NCI-H1436 (cell line): ENCODE measurements around the gene PRKCA.
A peak's percentile ranks its signal among the peaks of the same experiment; 100 is the strongest.

Experiments used
- DNase-seq: peaks from one replicate; lab custom pipeline; 2025; lab: John Stamatoyannopoulos, UW

PRKCA gene

GRCh38 chr17:66776999-66777688, 474.7 kb downstream of the PRKCA start:
- no peak for DNase-seq

DNA sequence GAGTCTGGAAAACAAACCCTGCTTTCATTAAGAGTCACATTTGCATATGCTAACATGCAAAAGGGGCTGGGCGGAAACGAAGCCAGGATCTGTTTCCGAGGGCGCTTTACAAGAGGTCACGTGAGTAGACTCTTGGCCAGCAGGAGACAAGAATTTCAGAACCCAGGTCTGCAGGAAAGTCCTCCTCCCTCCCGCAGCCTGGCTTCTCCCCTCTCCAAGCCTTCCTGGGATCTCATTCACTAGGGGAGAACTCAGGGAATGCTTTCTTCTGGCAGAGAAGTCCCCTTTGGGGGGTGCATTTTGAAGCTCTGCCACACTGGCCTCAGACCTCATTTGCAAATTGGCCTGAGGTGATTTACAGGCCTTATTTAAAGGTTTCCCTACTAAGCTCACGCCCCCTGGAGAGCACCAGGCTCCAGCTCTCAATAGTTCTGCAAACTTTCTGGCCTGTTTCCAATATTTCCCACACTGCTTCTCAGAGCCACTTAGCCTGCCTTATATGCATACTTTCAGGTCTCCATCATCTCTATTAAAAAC, 475.3 kb downstream of the PRKCA start:
- peak; percentile 20 for DNase-seq

GRCh38 chr17:66778531-66779236, 476.3 kb downstream of the PRKCA start:
- DNase-seq: no peak

- peak; percentile 43 for DNase-seq
These were observed 476.8 kb downstream of the PRKCA start for GRCh38 chr17:66779237-66779606.

GRCh38 chr17:66781135-66781534, 478.7 kb downstream of the PRKCA start:
- no peak for DNase-seq

DNA sequence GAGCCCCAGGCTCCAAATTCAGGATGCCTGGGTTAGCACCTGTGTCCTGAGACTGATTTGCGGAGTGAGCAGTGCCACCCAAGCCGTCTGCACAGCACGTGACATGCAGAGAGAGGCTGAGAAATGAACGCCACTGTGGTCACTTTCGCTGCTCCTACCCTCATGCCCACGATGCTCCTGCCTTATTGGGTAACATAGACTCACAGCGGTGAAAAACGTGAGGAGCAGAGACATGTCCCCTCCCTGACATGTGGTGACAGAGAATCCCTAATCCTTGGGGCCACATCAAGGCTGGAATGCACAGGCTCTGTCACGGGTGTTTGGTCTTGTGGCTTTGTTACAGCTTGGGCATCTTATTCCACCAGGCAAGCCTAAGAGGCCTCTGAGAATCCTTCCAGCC, 480.4 kb downstream of the PRKCA start:
- DNase-seq: no peak

DNA sequence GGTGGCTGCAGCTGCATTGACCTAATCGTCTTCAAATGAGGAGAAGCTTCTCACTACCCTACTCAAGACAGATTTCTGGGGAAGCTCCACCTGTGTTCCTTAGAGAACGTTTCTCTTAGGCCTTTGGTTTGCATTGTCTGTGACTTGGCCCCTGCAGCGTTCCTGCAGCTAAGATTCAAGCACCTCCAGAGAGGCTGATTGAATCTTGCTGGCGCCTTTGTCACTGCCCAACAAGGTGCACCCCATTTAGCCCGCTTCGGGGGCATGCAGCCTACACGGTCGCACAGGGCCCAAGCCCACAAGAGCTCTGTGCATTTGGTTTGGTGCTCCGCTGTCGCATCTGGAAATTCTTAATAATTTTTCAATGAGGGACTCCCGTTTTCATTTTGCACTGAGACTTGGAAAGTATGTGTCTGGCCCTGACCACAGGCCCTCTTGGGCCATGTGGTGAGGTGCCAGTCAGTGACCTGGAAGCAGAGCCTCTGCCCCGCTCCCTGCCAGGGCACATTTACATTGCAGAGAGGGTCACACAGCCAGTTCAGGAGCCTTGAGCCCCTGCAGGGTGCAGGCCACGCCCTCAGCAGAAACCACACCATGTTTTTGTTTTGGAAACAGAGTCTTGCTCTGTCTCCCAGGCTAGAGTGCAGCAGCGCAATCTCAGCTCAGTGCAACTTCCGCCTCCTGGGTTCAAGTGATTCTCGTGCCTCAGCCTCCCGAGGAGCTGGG, 481.4 kb downstream of the PRKCA start:
- DNase-seq: no peak

DNA sequence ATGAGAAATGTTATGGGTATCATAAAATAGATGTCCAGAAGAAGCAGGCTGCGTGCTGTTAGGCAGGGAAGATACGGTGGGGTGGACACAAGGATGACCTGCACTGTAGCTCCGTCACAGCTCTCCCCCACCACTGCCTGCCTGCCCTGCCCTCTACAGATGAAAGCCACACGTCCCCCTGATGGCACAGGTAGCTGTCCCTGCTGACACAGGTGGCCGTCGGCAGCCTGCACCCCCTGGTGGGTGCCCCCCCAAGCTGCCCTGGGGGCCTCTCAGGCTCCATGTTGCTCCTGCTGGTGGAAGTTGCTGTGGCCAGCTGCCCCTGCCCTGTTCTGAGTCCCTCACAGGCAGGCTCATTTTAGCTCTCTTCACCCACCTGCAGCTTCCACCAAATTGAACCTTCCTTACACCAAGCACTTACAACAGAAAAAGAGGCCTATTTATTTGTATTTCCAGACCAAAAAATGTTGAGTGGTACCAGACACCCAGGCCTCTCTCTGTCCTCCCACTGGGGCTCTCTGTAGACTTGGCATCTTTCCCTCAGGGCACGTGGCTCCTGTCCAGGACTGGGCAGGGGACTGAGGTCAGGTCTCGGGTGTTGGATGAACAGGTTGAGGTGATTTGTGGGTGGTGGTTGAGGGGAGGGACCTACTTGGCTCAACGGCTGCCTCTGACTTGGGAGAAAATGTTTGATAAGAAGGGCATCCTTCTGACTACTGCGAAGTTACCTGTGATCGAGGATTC, 482.4 kb downstream of the PRKCA start:
- DNase-seq: no peak

DNA sequence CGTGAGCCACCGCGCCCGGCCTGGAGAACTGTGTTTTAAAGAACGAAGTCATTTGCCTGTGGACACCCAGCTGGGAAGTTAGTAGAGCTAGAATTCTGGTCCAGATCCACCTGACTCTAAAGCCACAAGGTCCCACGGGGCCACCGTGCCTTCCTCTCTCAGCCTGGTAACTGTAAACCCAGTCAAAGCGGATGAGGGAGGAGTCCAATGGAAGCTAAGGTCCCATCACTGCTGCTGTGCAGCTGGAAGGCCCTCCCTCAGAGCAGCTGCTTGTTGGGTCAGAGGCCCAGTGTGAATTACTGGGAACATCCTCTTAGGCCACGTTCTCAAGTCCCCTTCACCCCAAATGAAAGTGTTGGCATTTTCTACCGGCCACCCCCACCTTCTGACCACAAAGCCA, 483.7 kb downstream of the PRKCA start:
- DNase-seq: no peak

DNA sequence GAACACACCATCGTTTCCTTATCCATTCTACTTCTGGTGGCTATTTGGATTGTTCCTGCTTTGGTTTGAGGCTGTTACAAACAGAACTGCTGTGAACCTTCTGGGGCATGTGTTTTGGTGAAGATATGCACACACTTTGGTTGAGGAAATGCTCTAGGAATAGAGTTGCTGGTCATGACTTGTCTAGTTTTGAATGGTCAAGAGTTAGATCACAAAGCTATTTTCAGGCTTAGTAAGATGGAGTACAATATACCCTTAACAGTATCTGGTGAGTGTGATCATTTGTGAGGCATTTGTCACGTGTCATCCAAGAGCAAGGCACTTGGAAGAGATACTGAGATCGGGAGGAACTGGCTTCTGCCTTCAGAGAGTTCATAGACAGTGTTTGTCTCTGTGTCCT, 485.5 kb downstream of the PRKCA start:
- DNase-seq: no peak

GRCh38 chr17:66789093-66789492, 486.7 kb downstream of the PRKCA start:
- no peak for DNase-seq

DNA sequence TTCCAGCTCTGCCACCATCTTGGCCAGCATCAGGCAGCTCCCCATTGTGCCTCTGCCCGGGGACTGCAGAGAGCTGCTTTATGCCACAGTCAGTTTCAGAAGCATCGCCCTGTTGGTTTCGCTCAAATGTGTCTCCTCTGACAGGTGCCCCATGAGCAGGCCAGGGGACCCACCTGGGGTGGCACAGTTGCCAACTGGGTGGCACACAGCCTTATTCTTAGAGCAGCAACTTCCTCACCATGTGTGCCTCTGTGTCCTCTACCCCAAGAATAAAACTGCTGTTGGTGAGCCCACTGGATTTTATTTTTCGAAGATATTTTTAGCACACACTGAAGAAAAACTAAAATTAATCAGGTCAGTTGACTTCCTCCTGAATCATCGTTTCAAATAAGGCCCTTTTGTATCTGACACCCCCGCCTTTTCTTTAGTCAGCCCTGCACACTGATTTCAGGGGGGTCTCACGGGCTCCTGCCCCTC, 487.6 kb downstream of the PRKCA start:
- no peak for DNase-seq

DNA sequence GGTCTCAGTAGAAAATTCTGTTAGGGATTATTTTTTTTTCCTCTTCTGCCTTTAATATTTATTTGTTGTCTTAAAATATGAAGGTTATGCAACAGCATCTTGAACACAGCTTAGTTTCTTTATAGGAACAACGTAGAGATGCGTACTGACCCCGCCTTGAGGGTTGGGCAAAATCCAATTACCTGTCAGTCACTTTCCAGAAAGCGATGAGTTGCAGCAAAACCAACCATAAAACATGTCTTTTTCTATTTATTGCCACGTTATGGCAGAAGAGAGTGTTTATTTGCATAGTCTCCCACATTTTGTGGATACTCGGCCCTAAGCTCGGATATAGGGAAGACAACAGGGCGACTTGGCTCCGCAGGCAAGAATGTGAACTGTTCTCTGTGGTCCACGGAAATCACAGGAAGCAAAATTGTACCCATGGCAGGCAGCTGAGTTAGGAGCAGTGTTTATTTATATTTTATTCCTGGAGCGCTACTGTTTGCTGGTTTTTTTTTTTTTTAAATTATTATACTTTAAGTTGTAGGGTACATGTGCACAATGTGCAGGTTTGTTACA, 488.2 kb downstream of the PRKCA start:
- DNase-seq: no peak

DNA sequence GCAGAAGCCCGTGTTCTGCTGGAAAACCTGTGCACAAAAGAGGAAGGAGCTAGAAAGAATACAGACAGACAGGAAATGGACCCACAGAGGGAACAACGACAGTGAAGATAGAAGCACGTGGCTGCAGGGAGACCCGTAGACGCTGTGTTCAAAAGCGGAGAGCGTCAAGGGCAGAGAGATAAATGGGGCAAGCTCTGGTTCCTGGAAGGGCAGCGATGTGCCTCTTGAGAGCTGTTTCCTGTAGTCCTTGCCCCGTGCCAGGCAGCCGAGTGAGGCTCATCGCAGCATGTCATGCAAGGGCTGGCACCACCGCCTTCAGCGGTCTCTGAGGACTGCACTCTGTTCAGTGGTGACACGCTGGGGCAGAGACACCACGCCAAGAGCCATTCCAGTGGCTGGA, 488.9 kb downstream of the PRKCA start:
- DNase-seq: no peak

DNA sequence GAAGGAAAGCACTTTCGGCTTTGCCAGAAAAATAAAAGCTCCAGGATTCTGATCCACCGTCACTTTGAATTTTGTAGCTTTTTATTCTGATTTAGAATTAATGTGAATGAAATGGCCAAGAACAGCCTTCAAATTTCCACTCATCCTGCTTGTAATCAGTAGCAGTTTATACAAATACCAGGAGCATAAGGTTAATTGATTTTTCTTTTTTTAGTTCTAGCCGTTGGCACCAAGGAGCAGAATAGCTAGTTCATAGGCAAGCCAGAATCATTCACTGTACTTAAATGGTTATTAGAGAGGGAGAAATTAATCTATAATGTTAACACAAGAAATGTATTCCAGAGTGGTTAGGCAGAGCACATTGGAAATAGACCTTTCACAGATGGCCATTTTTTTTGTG, 491.4 kb downstream of the PRKCA start:
- DNase-seq: no peak

DNA sequence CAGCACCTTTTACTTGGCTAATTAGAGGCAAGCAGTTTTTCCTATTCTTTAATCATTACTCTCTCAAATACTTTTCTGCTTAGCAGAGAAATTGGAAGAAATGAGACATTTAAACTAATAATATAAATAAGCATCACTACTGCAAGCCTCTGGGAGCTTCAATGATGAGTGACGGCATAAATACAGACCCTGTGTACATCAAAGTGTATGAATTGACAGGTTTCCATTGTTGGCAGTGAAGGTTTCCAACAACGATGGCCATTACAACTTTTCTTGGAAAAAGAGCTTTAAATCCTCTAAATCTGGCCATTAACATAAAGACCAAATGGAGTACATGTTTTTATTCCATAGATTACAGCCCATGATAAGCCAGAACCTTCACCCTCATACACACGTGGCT, 493.1 kb downstream of the PRKCA start:
- no peak for DNase-seq

- no peak for DNase-seq
These were observed 497.6 kb downstream of the PRKCA start for GRCh38 chr17:66799849-66800537.

GRCh38 chr17:66803474-66803951, 501.1 kb downstream of the PRKCA start:
- no peak for DNase-seq

- no peak for DNase-seq
These were observed 503.2 kb downstream of the PRKCA start for GRCh38 chr17:66805567-66805966.

DNA sequence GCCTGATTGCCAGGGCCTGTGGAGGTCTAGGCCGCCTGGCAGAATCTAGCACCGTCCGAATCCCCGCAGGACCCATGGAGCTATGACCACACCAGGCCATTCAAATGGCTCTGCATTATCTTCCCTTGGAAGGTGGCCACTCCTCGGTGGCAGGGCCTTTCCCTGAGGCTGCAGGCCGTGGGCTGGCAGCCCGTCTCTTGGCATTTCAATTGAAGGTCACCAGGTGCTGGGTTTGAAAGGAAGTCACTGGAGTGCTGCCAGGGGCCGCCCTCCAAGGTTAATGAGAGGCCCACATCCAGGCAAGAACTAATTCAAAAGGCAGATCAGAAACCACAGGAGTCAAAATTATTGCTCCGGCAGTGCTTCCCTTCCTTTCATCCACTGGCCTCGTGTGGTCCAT, 504.8 kb downstream of the PRKCA start:
- no peak for DNase-seq

DNA sequence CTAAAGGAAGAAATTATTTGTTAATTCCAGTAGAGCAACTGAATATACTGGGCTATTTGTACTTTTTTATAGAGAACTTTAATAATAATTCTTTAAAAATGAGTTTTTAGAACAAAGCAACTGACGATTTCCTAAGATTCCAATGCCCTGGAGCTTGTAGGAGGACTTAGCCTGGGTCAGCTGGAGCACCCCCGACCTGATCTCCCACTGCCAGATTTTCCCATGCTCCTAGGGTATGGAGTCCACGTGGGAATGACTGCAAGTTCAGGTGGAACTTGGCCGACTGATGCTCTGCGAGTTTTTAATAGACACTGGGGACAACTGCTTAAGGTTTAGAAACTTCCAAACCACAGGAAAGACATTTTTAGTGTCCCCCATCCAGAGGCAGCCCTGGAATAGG, 507.0 kb downstream of the PRKCA start:
- no peak for DNase-seq
